HG03354 (cell line): ENCODE results near the gene BPGM.

Experiments used
- ATAC-seq: cut with Tn5 transposase; IDR thresholded peaks from one replicate; pipeline ENCODE4 v1.9.1; 2021; ENCODE audit warnings: mild to moderate bottlenecking; ENCODE audit not compliant: unreplicated experiment, poor library complexity, severe bottlenecking

The BPGM gene

GRCh38 chr7:134692344-134692705 is 45.7 kb downstream of the BPGM start:
- no peak for ATAC-seq

- ATAC-seq, result no peak
Observed at GRCh38 chr7:134693256-134693655, 46.6 kb downstream of the BPGM start.

GRCh38 chr7:134694299-134694698 is 47.6 kb downstream of the BPGM start:
- ATAC-seq, result no peak

GRCh38 chr7:134694767-134695166 is 48.1 kb downstream of the BPGM start:
- no peak for ATAC-seq

GRCh38 chr7:134695321-134695860 is 48.7 kb downstream of the BPGM start:
- no peak for ATAC-seq

- ATAC-seq, result no peak
Observed at GRCh38 chr7:134696261-134696660, 49.6 kb downstream of the BPGM start.

- ATAC-seq, result no peak
Observed at GRCh38 chr7:134697205-134697886, 50.7 kb downstream of the BPGM start.

- no peak for ATAC-seq
Observed at GRCh38 chr7:134698481-134698880, 51.8 kb downstream of the BPGM start.

- ATAC-seq, result no peak
Observed at GRCh38 chr7:134699021-134699818, 52.6 kb downstream of the BPGM start.

- no peak for ATAC-seq
Observed at GRCh38 chr7:134699899-134700298, 53.2 kb downstream of the BPGM start.

GRCh38 chr7:134701272-134701671 is 54.6 kb downstream of the BPGM start:
- ATAC-seq, result no peak

- ATAC-seq, result no peak
Observed at GRCh38 chr7:134702366-134703240, 56.0 kb downstream of the BPGM start.

- ATAC-seq, result no peak
Observed at GRCh38 chr7:134703241-134703594, 56.6 kb downstream of the BPGM start.

- no peak for ATAC-seq
Observed at GRCh38 chr7:134703782-134704181, 57.1 kb downstream of the BPGM start.

GRCh38 chr7:134704827-134705226 is 58.2 kb downstream of the BPGM start:
- no peak for ATAC-seq

GRCh38 chr7:134705716-134706115 is 59.1 kb downstream of the BPGM start:
- ATAC-seq, result no peak

- no peak for ATAC-seq
Observed at GRCh38 chr7:134706468-134706867, 59.8 kb downstream of the BPGM start.

GRCh38 chr7:134707663-134708378 is 61.2 kb downstream of the BPGM start:
- ATAC-seq, result no peak

- ATAC-seq, result no peak
Observed at GRCh38 chr7:134708692-134709091, 62.0 kb downstream of the BPGM start.

- ATAC-seq, result no peak
Observed at GRCh38 chr7:134709197-134709596, 62.5 kb downstream of the BPGM start.
